ENCODE measurements around the gene GOT1.

The GOT1 gene

GRCh38 chr10:99396471-99396870 lies 34.0 kb downstream of the GOT1 start:
- in situ Hi-C loops (cut with MboI; ENCODE audit: low sequenced_read_pairs) = no loop called here

- in situ Hi-C loops (cut with MboI; ENCODE audit: low sequenced_read_pairs) = no loop called here
These were observed 34.5 kb downstream of the GOT1 start for GRCh38 chr10:99395750-99396445.

- in situ Hi-C loops (cut with MboI; ENCODE audit: low sequenced_read_pairs) = no loop called here
These were observed 35.5 kb downstream of the GOT1 start for GRCh38 chr10:99394761-99395386.

GRCh38 chr10:99394256-99394655 lies 36.2 kb downstream of the GOT1 start:
- in situ Hi-C loops (cut with MboI; ENCODE audit: low sequenced_read_pairs) = no loop called here

- in situ Hi-C loops (cut with MboI; ENCODE audit: low sequenced_read_pairs) = no loop called here
These were observed 36.7 kb downstream of the GOT1 start for GRCh38 chr10:99393683-99394082.

GRCh38 chr10:99393036-99393435 lies 37.4 kb downstream of the GOT1 start:
- in situ Hi-C loops (cut with MboI; ENCODE audit: low sequenced_read_pairs) = no loop called here

- in situ Hi-C loops (cut with MboI; ENCODE audit: low sequenced_read_pairs) = no loop called here
These were observed 39.1 kb downstream of the GOT1 start for GRCh38 chr10:99391346-99391745.

GRCh38 chr10:99389729-99390480 lies 40.5 kb downstream of the GOT1 start:
- in situ Hi-C loops (cut with MboI; ENCODE audit: low sequenced_read_pairs) = no loop called here

GRCh38 chr10:99387541-99387940 lies 42.9 kb downstream of the GOT1 start:
- in situ Hi-C loops (cut with MboI; ENCODE audit: low sequenced_read_pairs) = no loop called here

- in situ Hi-C loops (cut with MboI; ENCODE audit: low sequenced_read_pairs) = no loop called here
These were observed 43.4 kb downstream of the GOT1 start for GRCh38 chr10:99387071-99387470.

GRCh38 chr10:99382176-99382575 lies 48.2 kb downstream of the GOT1 start:
- in situ Hi-C loops (cut with MboI; ENCODE audit: low sequenced_read_pairs) = no loop called here

- in situ Hi-C loops (cut with MboI; ENCODE audit: low sequenced_read_pairs) = no loop called here
These were observed 55.0 kb downstream of the GOT1 start for GRCh38 chr10:99375426-99375825.

- in situ Hi-C loops (cut with MboI; ENCODE audit: low sequenced_read_pairs) = no loop called here
These were observed 55.5 kb downstream of the GOT1 start for GRCh38 chr10:99374972-99375371.

GRCh38 chr10:99374526-99374925 lies 55.9 kb downstream of the GOT1 start:
- in situ Hi-C loops (cut with MboI; ENCODE audit: low sequenced_read_pairs) = no loop called here

GRCh38 chr10:99372546-99373271 lies 57.7 kb downstream of the GOT1 start:
- in situ Hi-C loops (cut with MboI; ENCODE audit: low sequenced_read_pairs) = no loop called here

GRCh38 chr10:99370993-99371392 lies 59.4 kb downstream of the GOT1 start:
- in situ Hi-C loops (cut with MboI; ENCODE audit: low sequenced_read_pairs) = no loop called here

- in situ Hi-C loops (cut with MboI; ENCODE audit: low sequenced_read_pairs) = no loop called here
These were observed 60.9 kb downstream of the GOT1 start for GRCh38 chr10:99369551-99369950.

- in situ Hi-C loops (cut with MboI; ENCODE audit: low sequenced_read_pairs) = no loop called here
These were observed 61.3 kb downstream of the GOT1 start for GRCh38 chr10:99369126-99369525.

GRCh38 chr10:99368646-99369045 lies 61.8 kb downstream of the GOT1 start:
- in situ Hi-C loops (cut with MboI; ENCODE audit: low sequenced_read_pairs) = no loop called here

GRCh38 chr10:99366666-99367065 lies 63.8 kb downstream of the GOT1 start:
- in situ Hi-C loops (cut with MboI; ENCODE audit: low sequenced_read_pairs) = no loop called here

GRCh38 chr10:99365736-99366135 lies 64.7 kb downstream of the GOT1 start:
- in situ Hi-C loops (cut with MboI; ENCODE audit: low sequenced_read_pairs) = no loop called here

Measured in hTERT RPE-1 (cell line).